GM13976 (cell line): ENCODE measurements around the gene NT5C.
"Not testable (repeated sequence)": the region's sequence is repeated elsewhere in the genome, so short reads cannot be mapped to it uniquely, and the experiment has no call there.

Experiments
- DNase-seq: peaks from one replicate; pipeline ENCODE4 v3.0.0; 2012; ENCODE audit warnings: low spot score
- in situ Hi-C: fragments of 300-500 bp; cut with MboI; formaldehyde crosslinking; loops from one replicate; pipeline ENCODE4 v1.12.0; 2022; ENCODE audit warnings: low sequenced_read_pairs, mixed read lengths, inconsistent platforms; ENCODE audit not compliant: unreplicated experiment
- TF ChIP-seq, protein P1 (sequence below): IDR thresholded peaks from 2 replicates; pipeline ENCODE4 v1.5.1; 2012; ENCODE audit warnings: borderline replicate concordance, mild to moderate bottlenecking; ENCODE audit not compliant: insufficient read depth; ENCODE audit errors: extremely low read depth, missing control alignments, control extremely low read depth

The NT5C gene

DNA sequence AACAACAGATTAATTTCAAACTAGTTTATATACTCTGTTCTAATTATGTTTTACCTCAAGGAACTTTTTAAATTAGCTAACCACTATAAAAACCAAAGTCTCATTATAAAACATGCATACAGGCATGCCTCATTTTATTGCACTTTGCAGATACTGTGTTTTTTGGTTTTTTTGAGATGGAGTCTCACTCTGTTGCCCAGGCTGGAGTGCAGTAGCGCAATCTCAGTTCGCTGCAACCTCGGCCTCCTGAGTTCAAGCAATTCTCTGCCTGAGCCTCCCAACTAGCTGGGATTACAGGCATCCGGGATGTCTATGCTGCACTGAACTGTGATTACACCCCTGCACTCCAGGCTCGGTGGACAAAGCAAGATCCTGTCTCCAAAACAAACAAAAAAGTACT is 31.5 kb upstream of the NT5C start:
- no peak for DNase-seq
- TF ChIP-seq, protein P1, sequence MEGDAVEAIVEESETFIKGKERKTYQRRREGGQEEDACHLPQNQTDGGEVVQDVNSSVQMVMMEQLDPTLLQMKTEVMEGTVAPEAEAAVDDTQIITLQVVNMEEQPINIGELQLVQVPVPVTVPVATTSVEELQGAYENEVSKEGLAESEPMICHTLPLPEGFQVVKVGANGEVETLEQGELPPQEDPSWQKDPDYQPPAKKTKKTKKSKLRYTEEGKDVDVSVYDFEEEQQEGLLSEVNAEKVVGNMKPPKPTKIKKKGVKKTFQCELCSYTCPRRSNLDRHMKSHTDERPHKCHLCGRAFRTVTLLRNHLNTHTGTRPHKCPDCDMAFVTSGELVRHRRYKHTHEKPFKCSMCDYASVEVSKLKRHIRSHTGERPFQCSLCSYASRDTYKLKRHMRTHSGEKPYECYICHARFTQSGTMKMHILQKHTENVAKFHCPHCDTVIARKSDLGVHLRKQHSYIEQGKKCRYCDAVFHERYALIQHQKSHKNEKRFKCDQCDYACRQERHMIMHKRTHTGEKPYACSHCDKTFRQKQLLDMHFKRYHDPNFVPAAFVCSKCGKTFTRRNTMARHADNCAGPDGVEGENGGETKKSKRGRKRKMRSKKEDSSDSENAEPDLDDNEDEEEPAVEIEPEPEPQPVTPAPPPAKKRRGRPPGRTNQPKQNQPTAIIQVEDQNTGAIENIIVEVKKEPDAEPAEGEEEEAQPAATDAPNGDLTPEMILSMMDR: no peak
- in situ Hi-C loops: no loop called here

DNA sequence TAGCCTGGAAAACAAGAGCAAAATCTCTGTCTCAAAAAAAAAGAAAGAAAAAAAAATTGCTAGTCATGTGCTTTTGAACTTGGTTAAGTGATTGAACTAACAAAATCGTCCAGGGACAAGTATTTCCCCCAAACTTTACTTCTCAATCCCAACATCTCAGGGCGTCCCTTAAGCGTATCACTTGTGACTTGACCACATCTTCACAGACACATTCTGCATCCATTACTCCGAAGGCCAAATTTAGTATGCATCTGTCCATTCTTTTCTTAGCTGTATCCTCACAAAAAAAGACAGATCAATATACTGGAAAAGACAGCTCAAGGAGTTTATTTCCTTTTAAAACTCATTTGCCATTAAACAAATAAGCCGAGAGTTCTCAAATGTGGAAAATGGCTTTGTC is 28.7 kb upstream of the NT5C start:
- TF ChIP-seq, protein P1: no peak
- DNase-seq: no peak
- in situ Hi-C loops: no loop called here

DNA sequence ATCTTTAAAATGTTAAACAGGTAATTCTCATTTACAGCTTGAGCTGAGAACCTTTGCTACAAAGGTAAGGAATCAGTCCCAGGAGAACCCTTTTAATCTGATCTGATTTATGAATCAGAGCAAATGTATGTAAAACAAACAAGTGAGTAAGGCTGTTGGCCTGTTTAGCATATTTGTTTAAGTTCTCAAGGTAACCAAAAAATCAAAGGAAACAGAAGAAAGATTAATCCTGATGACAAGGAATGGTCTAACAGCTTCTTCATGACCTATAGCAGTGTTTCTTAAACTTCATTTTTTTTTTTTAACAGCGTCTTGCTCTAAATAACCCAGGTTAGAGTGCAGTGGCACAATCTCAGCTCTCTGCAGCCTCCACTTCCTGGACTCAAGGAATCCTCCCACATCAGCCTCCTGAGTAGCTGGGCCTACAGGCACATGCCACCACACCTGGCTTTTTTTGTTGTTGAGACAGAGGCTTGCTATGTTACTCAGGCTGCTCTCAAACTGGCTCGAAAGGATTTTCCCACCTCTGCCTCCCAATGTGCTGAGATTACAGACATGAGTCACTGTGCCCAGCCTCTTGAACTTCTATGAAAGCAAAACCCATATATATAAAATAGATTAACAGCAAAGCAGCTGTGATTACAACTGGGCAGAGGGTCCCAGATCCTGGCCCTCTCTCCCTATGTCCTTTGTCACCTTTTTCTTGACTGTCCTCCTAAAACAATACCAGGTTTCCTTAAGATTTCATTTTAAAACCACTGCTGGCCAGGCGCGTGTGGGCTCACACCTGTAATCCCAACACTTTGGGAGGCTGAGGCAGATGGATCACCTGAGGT is 27.9 kb upstream of the NT5C start:
- in situ Hi-C loops: no loop called here
- no peak for DNase-seq
- TF ChIP-seq, protein P1: no peak

DNA sequence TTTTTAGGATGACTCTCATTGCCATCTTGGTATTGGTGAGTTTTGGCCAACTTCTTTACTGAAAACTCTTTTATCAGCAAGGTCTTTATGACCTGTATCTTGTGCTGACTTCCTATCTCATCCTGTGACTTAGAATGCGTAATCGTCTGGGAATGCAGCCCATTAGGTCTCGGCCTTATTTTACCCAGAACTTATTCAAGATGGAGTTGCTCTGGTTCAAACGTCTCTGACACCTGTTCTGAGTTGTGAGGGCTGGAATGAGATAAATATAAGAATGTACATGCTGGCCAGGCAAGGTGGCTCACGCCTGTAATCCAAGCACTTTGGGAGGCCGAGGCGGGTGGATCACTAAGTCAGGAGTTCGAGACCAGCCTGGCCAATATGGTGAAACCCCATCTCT is 26.9 kb upstream of the NT5C start:
- in situ Hi-C loops, DNase-seq: not testable (repeated sequence)

DNA sequence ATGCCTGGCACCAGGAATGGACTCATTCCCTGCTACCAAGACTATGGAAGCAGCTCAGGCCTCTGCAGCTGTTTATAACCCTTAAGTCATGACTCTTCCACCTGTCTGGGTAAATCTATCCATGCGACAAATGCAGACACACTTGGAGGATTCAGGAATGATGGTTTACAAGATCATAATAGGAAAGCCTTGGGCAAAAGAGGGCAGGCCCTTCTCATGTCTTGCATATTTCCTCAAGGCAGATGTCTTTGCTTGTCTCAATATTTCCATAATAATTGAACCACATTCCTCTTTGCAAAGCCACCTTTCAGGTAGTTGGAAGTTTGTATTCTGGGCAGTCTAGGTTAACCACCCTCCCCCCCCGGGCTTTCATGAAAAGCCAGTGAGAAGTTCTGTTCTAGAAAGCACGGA is 23.7 kb upstream of the NT5C start:
- TF ChIP-seq, protein P1: no peak
- in situ Hi-C loops: no loop called here
- no peak for DNase-seq

DNA sequence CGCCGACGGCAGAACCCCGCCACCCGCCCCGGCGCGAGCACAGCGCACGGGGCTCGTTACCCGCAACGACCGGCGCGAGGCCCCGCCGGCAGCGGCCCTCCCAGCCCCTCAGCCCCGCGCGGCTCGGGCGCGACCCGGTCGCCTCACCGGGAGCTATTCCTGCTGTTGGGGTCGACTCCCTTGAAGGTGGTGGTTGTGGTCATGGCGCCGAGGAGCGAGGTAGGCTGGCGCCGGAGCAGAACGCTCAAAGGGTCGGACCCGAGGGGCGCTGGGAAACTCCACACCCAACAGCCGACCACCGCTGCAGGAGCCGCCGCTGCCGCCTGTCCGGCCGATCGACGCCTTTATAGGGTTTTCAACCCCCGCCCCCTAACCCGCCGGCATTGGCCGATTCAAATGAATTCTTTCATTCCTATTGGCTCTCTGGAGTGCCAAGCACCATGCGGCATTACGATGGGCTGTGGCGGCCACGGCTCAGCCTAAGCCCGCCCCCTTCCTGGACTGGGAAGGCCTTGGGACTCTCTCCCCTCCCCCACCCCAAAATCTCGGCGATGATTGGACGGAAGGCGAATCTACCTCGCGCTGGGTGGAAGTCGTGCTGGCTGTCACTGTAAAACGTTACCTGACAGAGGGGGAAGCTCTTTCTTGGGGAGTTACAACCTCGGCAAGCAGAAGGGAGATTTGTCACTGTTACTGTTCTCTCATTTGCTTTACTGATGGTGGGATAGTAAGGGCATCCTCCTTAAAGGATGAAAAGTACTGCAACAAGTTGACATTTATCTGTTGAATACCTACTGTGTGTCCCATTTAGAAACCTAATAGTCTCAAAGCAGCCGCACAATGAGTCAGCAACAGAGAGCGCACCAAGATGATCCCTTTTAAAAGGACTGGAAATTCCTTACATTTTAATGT is 22.9 kb upstream of the NT5C start, which contains the start of gene JPT1:
Gene JPT1 (minus strand): TSS at position 318 of the 912 bp plus-strand sequence. CDS start 115 bp downstream, at position 203.
- in situ Hi-C loops: no loop called here
- DNase-seq: peak; percentile 98
- TF ChIP-seq, protein P1: no peak
